Measurements from ENCODE around the gene CREB1. TPM values are rescaled to one million over a fixed set of nuclear protein-coding genes. Genes with fewer than 3 reads are reported as not detected.

CREB1 gene
- total and polyA plus RNA-seq, 2 donors (not counting 3 experiments of a cell fraction or from before 2014, with no cell fraction given), result 31.0 to 71.1 TPM

DNA sequence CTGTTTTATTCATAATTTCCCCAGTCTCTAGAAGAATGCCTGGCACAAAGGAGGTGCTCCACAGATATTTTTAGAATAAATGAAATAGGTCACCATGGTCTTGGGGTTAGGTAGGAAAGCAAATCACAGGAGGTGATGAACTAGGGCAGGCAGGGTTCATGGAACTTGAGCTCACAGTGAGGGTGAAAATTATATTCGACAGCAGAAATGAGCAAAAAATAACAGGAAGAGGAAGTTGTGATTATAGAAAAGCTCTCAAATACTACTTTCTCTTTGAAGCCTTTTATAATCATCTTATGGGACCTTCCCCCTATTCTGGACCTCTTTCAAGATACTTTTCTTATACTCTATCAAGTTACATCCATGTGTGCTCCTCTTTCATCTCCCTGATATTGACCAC, 4.5 kb upstream of the CREB1 start:
- DNase-seq (ENCODE audit: low read depth, low spot score), result peak; percentile 30
- peak; percentile 8 for FAIRE-seq
- Histone ChIP-seq H3K79me2 (ENCODE audit: control insufficient read depth, insufficient read depth, low read length) (peaks cover 2% of the 10 kb centered on the region), H3K4me3 (replicated peaks in 1 of 3; ENCODE audit: insufficient read depth in 1 of 3, low read depth in 1 of 3, low read length in 3 of 3) (no peak overlapping the region), H3K36me3 (ENCODE audit: control insufficient read depth in 2 of 2, extremely low read depth in 1 of 2, insufficient read depth in 2 of 2, low read length in 2 of 2) (no peaks in the 10 kb centered on the region), H3K9me1 (replicated peaks; ENCODE audit: control insufficient read depth, extremely low read depth, insufficient read depth, low read length) (no peaks in the 10 kb centered on the region), H3K9ac (replicated peaks; ENCODE audit: extremely low read depth, insufficient read depth, low read length) (no peak overlapping the region), H3K4me2 (ENCODE audit: insufficient read depth, low read length) (no peak overlapping the region), H3K4me1 (ENCODE audit: control insufficient read depth, extremely low read depth, insufficient read depth, low read length) (peaks cover 15% of the 10 kb centered on the region), H4K20me1 (replicated peaks; ENCODE audit: control insufficient read depth, extremely low read depth, insufficient read depth, low read length) (no peaks in the 10 kb centered on the region), H2AFZ (ENCODE audit: low read depth, low read length) (peak overlapping the region; percentile 15), H3K27me3 (ENCODE audit: control insufficient read depth in 2 of 2, insufficient read depth in 2 of 2, low read length in 2 of 2) (no peaks in the 10 kb centered on the region), H3K27ac (ENCODE audit: insufficient read depth, low read depth, low read length) (no peak overlapping the region), H3K9me3 (replicated peaks; ENCODE audit: control insufficient read depth, insufficient read depth, low read length) (no peaks in the 10 kb centered on the region)
- CTCF ChIA-PET, result interaction anchor here (0.7 to 1.2 kb wide), 2 partner anchors 20 to 515 kb away, joined by 3 read pairs; no protein-coding TSS in a partner anchor
- dilution Hi-C loops (cut with MboI; ENCODE audit: extremely low pct_ligation_motif_present, low sequenced_read_pairs), result no loop called here
- TF ChIP-seq POLR2A (IDR thresholded peaks at IDR 0.05; ENCODE audit: low read depth, low read length) (no peak), EZH2 (IDR thresholded peaks at IDR 0.05; ENCODE audit: borderline replicate concordance, low read depth, low read length, severe bottlenecking) (no peak), MYC (IDR thresholded peaks at IDR 0.05; ENCODE audit: low read depth, low read length) (no peak), GATA2 (IDR thresholded peaks at IDR 0.05; ENCODE audit: insufficient read depth, insufficient read length, low read depth, low read length) (no peak), CTCF (IDR thresholded peaks at IDR 0.05; ENCODE audit: extremely low read depth in 1 of 2, insufficient read depth in 1 of 2, low read depth in 1 of 2, low read length in 2 of 2) (no peak)
- POLR2A ChIA-PET, result no interaction called here
- BruUV-seq (replicated peaks), result no TSS peak
- intact Hi-C loops (cut with micrococcal nuclease), result no loop called here

DNA sequence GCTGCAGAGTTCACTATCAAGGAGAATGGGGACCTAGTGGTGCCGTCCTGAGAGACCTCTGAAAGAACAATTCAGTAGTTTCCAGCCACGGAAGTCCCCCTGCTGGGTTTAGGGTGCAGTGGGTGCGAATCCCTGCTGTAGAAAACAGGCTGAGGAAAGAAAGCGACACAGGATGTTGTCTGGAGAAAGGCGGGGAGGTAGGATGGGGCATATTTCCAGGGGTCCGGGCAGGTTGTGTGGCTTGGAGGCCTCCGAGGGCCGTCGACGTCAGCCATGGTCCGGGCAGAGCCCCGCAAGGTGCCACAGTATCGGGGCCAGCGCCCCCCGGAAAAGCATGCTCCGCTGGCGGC, 807 bp upstream of the CREB1 start:
- CTCF ChIA-PET, result no interaction called here
- no peaks in the 10 kb centered on the region for H3K36me3 ChIP-seq (ENCODE audit: control insufficient read depth in 2 of 2, extremely low read depth in 1 of 2, insufficient read depth in 2 of 2, low read length in 2 of 2)
- H2AFZ ChIP-seq (ENCODE audit: low read depth, low read length), result peak overlapping the region; percentile 64
- DNase-seq (ENCODE audit: low read depth, low spot score), result peak; percentile 50
- peak overlapping the region; percentile 94 for H3K4me2 ChIP-seq (ENCODE audit: insufficient read depth, low read length)
- H3K79me2 ChIP-seq (ENCODE audit: control insufficient read depth, insufficient read depth, low read length), result peaks cover 38% of the 10 kb centered on the region
- peak overlapping the region; percentile 98 for H3K9ac ChIP-seq (replicated peaks; ENCODE audit: extremely low read depth, insufficient read depth, low read length)
- peak; percentile 26 for FAIRE-seq
- no peaks in the 10 kb centered on the region for H3K9me1 ChIP-seq (replicated peaks; ENCODE audit: control insufficient read depth, extremely low read depth, insufficient read depth, low read length)
- intact Hi-C loops (cut with micrococcal nuclease) (loop anchor here (1.0 kb wide), 6 partner anchors 32 to 363 kb away; no protein-coding TSS in a partner anchor), dilution Hi-C loops (cut with MboI; ENCODE audit: extremely low pct_ligation_motif_present, low sequenced_read_pairs) (no loop called here)
- POLR2A ChIA-PET, result interaction anchor here (0.7 kb wide), 1 partner anchor 87 kb away, joined by 10 read pairs; no protein-coding TSS in a partner anchor
- H4K20me1 ChIP-seq (replicated peaks; ENCODE audit: control insufficient read depth, extremely low read depth, insufficient read depth, low read length), result peaks cover 3% of the 10 kb centered on the region
- H3K4me1 ChIP-seq (ENCODE audit: control insufficient read depth, extremely low read depth, insufficient read depth, low read length), result peaks cover 26% of the 10 kb centered on the region
- TF ChIP-seq POLR2A (IDR thresholded peaks at IDR 0.05; ENCODE audit: low read depth, low read length) (no peak), POLR2AphosphoS5 (IDR thresholded peaks at IDR 0.05; ENCODE audit: insufficient read depth, low read depth, low read length) (no peak), FOS (IDR thresholded peaks at IDR 0.05; ENCODE audit: borderline replicate concordance, insufficient read depth, low read length) (no peak), MYC (IDR thresholded peaks at IDR 0.05; ENCODE audit: low read depth, low read length) (no peak), EZH2 (IDR thresholded peaks at IDR 0.05; ENCODE audit: borderline replicate concordance, low read depth, low read length, severe bottlenecking) (no peak)
- BruUV-seq (replicated peaks), result TSS peak; percentile 43
- no peaks in the 10 kb centered on the region for H3K9me3 ChIP-seq (replicated peaks; ENCODE audit: control insufficient read depth, insufficient read depth, low read length)
- peak overlapping the region; percentile 95 for H3K27ac ChIP-seq (ENCODE audit: insufficient read depth, low read depth, low read length)
- no peaks in the 10 kb centered on the region for H3K27me3 ChIP-seq (ENCODE audit: control insufficient read depth in 2 of 2, insufficient read depth in 2 of 2, low read length in 2 of 2)
- H3K4me3 ChIP-seq (replicated peaks in 1 of 3; ENCODE audit: insufficient read depth in 1 of 3, low read depth in 1 of 3, low read length in 3 of 3), result peak overlapping the region; percentile 61 to 72 (median 66)
